A549 (cell line): ENCODE measurements around the gene CETN1. TPM values are rescaled to one million over a fixed set of nuclear protein-coding genes. Genes with fewer than 3 reads are reported as not detected.

Source experiments
- ATAC-seq, 2 experiments: fragments of 200-7000 bp in 1 of 2; fragments of >200 bp in 1 of 2; cut with Nextera tagmentation in 1 of 2; cut with Tn5 transposase in 1 of 2; 3 replicates each; pipeline versions ENCODE4 v1.8.0 to v1.9.1; 2018 to 2020; ENCODE audit warnings: mild to moderate bottlenecking in 1 of 2, moderate library complexity in 1 of 2
- CTCF ChIA-PET: fragments of 300-600 bp; sonication (Branson Sonifier 250); formaldehyde crosslinking; extraction: SDS; loops from one replicate; lab custom pipeline; 2021; ENCODE audit warnings: antibody characterized with exemption, inconsistent platforms; lab: Yijun Ruan, JAX
- POLR2A ChIA-PET: fragments of 350-600 bp; formaldehyde crosslinking; extraction: SDS; loops from one replicate; lab custom pipeline; 2021; ENCODE audit warnings: antibody characterized with exemption, inconsistent platforms; lab: Yijun Ruan, JAX
- DNase-seq, 2 experiments: peaks; one replicate each; pipeline versions ENCODE4 v3.0.0 to v3.0.0-alpha.2; 2011 to 2016; ENCODE audit warnings: low read depth in 1 of 2, low spot score in 1 of 2
- FAIRE-seq: peaks from 2 replicates; lab custom pipeline; 2011; peaks lifted over from hg19 to GRCh38; lab: Jason Lieb, UNC
- H3K27ac ChIP-seq, 2 experiments: fragments of >200 bp; sonication (Bioruptor Twin); formaldehyde crosslinking; 3 replicates each; pipeline ENCODE4 v1.5.1; 2016 to 2017
- H3K4me1 ChIP-seq: fragments of >200 bp; sonication (Bioruptor Twin); formaldehyde crosslinking; 3 replicates; pipeline ENCODE4 v1.6.1; 2016
- H3K4me2 ChIP-seq: fragments of >200 bp; sonication (Bioruptor Twin); formaldehyde crosslinking; 3 replicates; pipeline ENCODE4 v1.6.1; 2016
- H3K4me3 ChIP-seq: fragments of >200 bp; sonication (Bioruptor Twin); formaldehyde crosslinking; 3 replicates; pipeline ENCODE4 v1.5.1; 2016
- H3K9me3 ChIP-seq: fragments of >200 bp; sonication (Bioruptor Twin); formaldehyde crosslinking; 3 replicates; pipeline ENCODE4 v1.6.1; 2016
- CTCF ChIP-seq: fragments of >200 bp; sonication (Bioruptor Twin); formaldehyde crosslinking; IDR thresholded peaks from 3 replicates; pipeline ENCODE4 v1.5.1; 2016
- E2F6 ChIP-seq: IDR thresholded peaks from 2 replicates; pipeline ENCODE4 v1.6.1; 2012; ENCODE audit warnings: low read depth, borderline replicate concordance
- ELK1 ChIP-seq: fragments of 150-350 bp; IDR thresholded peaks from 2 replicates; pipeline ENCODE4 v1.6.1; 2014; ENCODE audit warnings: low read depth, mild to moderate bottlenecking, low read length
- GATA3 ChIP-seq: IDR thresholded peaks from 2 replicates; pipeline ENCODE4 v1.6.1; 2012; ENCODE audit warnings: borderline replicate concordance
- MAFK ChIP-seq: fragments of 450-650 bp; IDR thresholded peaks from 2 replicates; pipeline ENCODE4 v1.6.1; 2014; ENCODE audit not compliant: partially characterized antibody
- MAZ ChIP-seq: fragments of 150-350 bp; IDR thresholded peaks from 2 replicates; pipeline ENCODE4 v1.6.1; 2014; ENCODE audit warnings: antibody characterized with exemption, low read depth, low read length, borderline replicate concordance
- PHF8 ChIP-seq: fragments of 200-600 bp; sonication (generic); IDR thresholded peaks from 2 replicates; pipeline ENCODE4 v1.6.1; 2016; ENCODE audit warnings: low read depth, mild to moderate bottlenecking, antibody characterized with exemption, moderate library complexity, borderline replicate concordance
- POLR2AphosphoS2 ChIP-seq: conservative IDR thresholded peaks from 2 replicates; pipeline ENCODE4 v1.6.1; 2012; ENCODE audit warnings: low read length, improper control_type of control experiment, inconsistent platforms
- RAD21 ChIP-seq, 2 experiments: fragments of >200 bp in 1 of 2; sonication (Bioruptor Twin) in 1 of 2; formaldehyde crosslinking in 1 of 2; IDR thresholded peaks in 1 of 2; conservative IDR thresholded peaks in 1 of 2; 2 replicates in 1 of 2; 3 replicates in 1 of 2; pipeline ENCODE4 v1.6.1; 2012 to 2018; ENCODE audit warnings: inconsistent platforms in 1 of 2
- RCOR1 ChIP-seq: fragments of 150-350 bp; IDR thresholded peaks from 2 replicates; pipeline ENCODE4 v1.6.1; 2014; ENCODE audit warnings: antibody characterized with exemption, low read length, low read depth
- REST ChIP-seq: fragments of 200-600 bp; sonication (generic); IDR thresholded peaks from 2 replicates; pipeline ENCODE4 v1.6.1; 2016; ENCODE audit warnings: antibody characterized with exemption, mild to moderate bottlenecking, moderate library complexity
- SMC3 ChIP-seq: fragments of >200 bp; sonication (Bioruptor Twin); formaldehyde crosslinking; IDR thresholded peaks from 3 replicates; pipeline ENCODE4 v1.6.1; 2018; ENCODE audit warnings: inconsistent platforms
- TFCP2L1 ChIP-seq: fragments of 250-450 bp; sonication (Bioruptor Pico); IDR thresholded peaks from 2 replicates; pipeline ENCODE4 v1.5.0; 2021; ENCODE audit warnings: mild to moderate bottlenecking
- USF2 ChIP-seq: fragments of 450-650 bp; IDR thresholded peaks from 2 replicates; pipeline ENCODE4 v1.6.1; 2014; ENCODE audit warnings: antibody characterized with exemption
- ZFP36 ChIP-seq: fragments of 450-650 bp; IDR thresholded peaks from 2 replicates; pipeline ENCODE4 v1.6.1; 2014; ENCODE audit warnings: borderline replicate concordance; ENCODE audit not compliant: partially characterized antibody
- WGBS: methylation state at CpG from one replicate; pipeline ENCODE4 v1.1.6; 2017; ENCODE audit errors: missing lambda C conversion rate; 5-methylcytosine and 5-hydroxymethylcytosine counted together
- polyA plus RNA-seq, 4 experiments: library from polyadenylated mRNA; depleted of rRNA in 3 of 4; stranded (reverse); fragments of >200 nt; fragmentation: RNase III in 1 of 4; extraction: RNeasy Plus Mini Kit Qiagen cat#74134 plus additional on column Dnase treatment in 1 of 4; gene quantifications; 2 replicates in 3 of 4; 3 replicates in 1 of 4; pipeline ENCODE4 v1.2.3, GENCODE V29; 2011 to 2017

Gene CETN1
- polyA plus RNA-seq, 2 of the 4 experiments (the other 2 are of a cell fraction): not detected

- Histone ChIP-seq H3K4me3 (no peak overlapping the region), H3K4me1 (no peaks in the 10 kb centered on the region), H3K9me3 (no peaks in the 10 kb centered on the region), H3K4me2 (no peak overlapping the region), H3K27ac (no peak overlapping the region)
- DNase-seq (no peak), ATAC-seq (no peak), FAIRE-seq (no peak)
- WGBS: 27% methylated on average over 4 of the region's 4 CpGs
- ChIA-PET POLR2A (interaction anchor here (2.1 kb wide), 1 partner anchor 348 kb away, joined by 5 read pairs; the partner anchor contains the start of gene THOC1), CTCF (interaction anchor here (0.6 to 9.3 kb wide), 15 partner anchors 10 to 389 kb away, joined by 3 to 66 read pairs (median 4); no protein-coding TSS in a partner anchor)
- TF ChIP-seq MAZ (no peak), TFCP2L1 (CRISPR knock-in tag) (no peak), GATA3 (no peak), POLR2AphosphoS2 (no peak), MAFK (no peak), RCOR1 (no peak), ZFP36 (no peak), E2F6 (no peak)
These were observed 35.6 kb downstream of the CETN1 start for GRCh38 chr18:615773-616172.

GRCh38 chr18:616380-616995 lies 36.3 kb downstream of the CETN1 start:
- WGBS: 21% methylated on average over 4 of the region's 4 CpGs
- DNase-seq (peak; percentile 36 to 47), FAIRE-seq (no peak)
- no peak overlapping the region for H3K27ac ChIP-seq
- CTCF ChIA-PET: interaction anchor here (0.5 to 9.3 kb wide), 13 partner anchors 9 to 464 kb away, joined by 3 to 66 read pairs (median 4); no protein-coding TSS in a partner anchor
- H3K9me3 ChIP-seq: no peaks in the 10 kb centered on the region
- no peaks in the 10 kb centered on the region for H3K4me1 ChIP-seq
- no peak for TF ChIP-seq ZFP36
- TF ChIP-seq PHF8: no peak
- TF ChIP-seq USF2: no peak
- peak; percentile 72 for TF ChIP-seq SMC3
- peak; percentile 80 to 83 for TF ChIP-seq RAD21 (conservative IDR thresholded peaks at IDR 0.05 in 1 of 2, IDR thresholded peaks at IDR 0.05 in 1 of 2)
- no peak for TF ChIP-seq REST
- TF ChIP-seq CTCF: peak; percentile 68
- no peak for TF ChIP-seq ELK1
- TF ChIP-seq, all 56 proteins: peak for 3
- POLR2A ChIA-PET: interaction anchor here (2.1 kb wide), 1 partner anchor 348 kb away, joined by 5 read pairs; the partner anchor contains the start of gene THOC1
- no peak overlapping the region for H3K4me3 ChIP-seq
- no peak overlapping the region for H3K4me2 ChIP-seq
- peak; percentile 54 to 55; a peak in 2 of 6 replicates for ATAC-seq
